Mesenteric fat pad (tissue), 1 donor: Measurements from ENCODE around the gene PPP2R2C. TPM values are rescaled to one million over a fixed set of nuclear protein-coding genes. Genes with fewer than 3 reads are reported as not detected.

Experiments used
- DNase-seq: peaks from one replicate; pipeline ENCODE4 v3.0.0-alpha.2; 2020; ENCODE audit warnings: low spot score
- total RNA-seq: library from RNA; stranded (reverse); fragmentation: NEBNext Ultra II Directional; extraction: Animal tissue kit (Norgen Biotek cat#: 25700); gene quantifications from one replicate; pipeline ENCODE4 v1.2.1, GENCODE V29; 2021
- donor health status: DM: yes; HTN: yes; CAD: no.

The PPP2R2C gene
- total RNA-seq, 1 donor from 2014 or later = 1.1 TPM

DNA sequence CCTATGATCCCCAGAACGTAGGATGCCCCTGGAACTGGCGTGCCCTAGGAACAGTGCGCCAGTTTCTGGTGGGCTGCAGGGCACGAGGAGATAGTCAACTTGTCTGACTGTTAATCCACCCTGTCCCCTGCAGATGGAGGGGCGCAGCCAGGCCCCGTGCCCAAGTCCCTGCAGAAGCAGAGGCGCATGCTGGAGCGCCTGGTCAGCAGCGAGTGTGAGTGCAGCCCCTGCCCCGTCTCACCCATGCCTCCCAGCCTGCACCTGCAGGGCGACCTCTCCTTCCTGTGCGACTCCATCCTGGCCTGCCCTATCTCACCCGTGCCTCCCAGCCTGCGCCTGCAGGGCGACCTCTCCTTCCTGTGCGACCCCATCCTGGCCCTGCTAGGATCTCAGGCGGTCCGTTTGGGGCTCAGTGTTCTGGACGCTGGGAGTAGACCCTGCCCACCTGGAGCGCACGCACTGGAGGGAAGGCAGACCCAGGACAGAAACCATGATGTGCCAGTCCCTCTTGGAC is 180.6 kb downstream of the PPP2R2C start:
- no peak for DNase-seq

DNA sequence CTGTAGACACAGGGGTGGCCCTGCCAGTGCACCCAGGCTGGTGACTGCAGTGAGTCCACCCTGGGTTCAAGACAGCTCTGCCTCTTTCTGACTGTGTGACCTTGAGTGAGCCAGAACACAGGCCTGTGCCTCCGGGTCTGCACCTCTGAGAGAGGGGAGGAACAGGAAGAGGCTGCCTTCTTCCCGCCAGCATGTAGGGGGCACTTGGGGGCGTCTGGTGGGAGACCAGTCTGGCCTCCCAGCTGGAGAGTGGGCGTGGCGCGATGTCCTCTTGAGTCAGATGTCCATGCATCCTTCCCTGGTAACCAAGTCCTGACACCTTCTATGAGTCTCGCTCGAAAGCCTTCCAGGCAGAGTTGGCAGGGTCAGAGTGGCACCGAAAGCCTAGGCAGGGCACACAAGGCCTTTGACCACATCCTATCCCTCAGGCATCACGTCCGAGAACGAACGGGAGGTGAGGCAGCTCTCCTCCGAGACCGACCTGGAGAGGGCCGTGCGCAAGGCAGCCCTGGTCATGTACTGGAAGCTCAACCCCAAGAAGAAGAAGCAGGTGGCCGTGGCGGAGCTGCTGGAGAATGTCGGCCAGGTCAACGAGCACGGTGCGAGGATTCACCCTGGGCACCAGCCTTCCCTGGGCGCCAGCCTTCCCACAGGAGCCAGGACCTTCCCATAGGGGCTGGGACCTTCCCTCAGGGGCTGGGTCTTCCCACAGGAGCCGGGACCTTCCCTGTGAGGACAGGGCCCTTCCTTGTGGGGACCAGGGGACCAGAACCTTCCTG is 181.5 kb downstream of the PPP2R2C start:
- no peak for DNase-seq

DNA sequence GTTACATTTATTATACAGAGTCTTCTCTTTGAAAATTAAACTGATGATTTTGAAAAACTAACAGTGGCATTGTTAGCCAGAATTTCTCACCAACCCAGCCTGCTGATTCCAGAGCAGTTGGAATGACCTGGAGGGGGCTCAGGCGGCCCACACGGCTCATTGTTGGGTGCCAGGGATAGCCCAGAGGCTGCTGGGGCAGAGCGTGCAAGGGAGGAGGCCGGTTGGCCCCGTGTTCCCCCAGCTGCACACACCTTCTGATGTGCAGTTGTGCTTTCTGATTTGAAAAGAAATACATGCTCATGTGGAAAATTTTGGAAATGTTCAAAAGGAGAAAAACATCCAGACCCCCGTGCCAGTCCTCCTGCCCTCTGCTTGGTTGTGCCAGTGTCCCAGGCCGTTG is 182.2 kb downstream of the PPP2R2C start:
- no peak for DNase-seq

DNA sequence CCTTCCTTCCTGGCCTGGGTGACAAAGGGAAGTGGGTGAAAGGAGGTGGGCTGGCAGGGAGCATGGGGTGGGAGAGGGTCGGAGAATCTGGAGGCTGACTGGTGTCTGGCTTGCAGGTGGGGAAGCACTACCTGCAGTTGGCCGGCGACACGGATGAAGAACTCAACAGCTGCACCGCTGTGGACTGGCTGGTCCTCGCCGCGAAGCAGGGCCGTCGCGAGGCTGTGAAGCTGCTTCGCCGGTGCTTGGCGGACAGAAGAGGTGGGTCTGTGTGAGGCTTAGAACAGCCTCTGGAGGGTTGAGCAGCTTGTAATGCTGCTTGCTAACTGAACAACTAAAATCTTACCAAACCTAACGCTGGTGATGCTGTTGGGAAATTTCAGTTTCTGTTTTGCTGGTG is 183.5 kb downstream of the PPP2R2C start:
- DNase-seq = no peak

DNA sequence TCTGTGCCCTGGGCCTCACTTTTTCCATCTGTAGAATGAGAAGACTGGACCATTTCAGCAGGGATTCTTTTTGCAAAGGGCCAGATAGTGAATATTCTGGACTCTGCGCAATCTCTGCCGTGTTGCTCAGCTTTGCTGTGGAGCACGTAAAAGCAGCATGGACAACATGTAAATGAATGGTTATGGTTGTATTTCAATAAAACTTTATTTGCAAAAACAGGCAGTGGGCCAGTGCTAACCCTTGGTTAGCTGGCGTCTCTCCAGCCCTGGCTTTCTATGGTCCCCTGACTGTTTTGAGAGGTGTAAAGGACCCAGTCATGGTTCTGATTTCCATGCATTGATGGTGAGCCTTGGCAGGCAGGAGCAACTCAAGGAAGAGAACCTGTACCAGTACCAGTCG is 184.1 kb downstream of the PPP2R2C start:
- no peak for DNase-seq

DNA sequence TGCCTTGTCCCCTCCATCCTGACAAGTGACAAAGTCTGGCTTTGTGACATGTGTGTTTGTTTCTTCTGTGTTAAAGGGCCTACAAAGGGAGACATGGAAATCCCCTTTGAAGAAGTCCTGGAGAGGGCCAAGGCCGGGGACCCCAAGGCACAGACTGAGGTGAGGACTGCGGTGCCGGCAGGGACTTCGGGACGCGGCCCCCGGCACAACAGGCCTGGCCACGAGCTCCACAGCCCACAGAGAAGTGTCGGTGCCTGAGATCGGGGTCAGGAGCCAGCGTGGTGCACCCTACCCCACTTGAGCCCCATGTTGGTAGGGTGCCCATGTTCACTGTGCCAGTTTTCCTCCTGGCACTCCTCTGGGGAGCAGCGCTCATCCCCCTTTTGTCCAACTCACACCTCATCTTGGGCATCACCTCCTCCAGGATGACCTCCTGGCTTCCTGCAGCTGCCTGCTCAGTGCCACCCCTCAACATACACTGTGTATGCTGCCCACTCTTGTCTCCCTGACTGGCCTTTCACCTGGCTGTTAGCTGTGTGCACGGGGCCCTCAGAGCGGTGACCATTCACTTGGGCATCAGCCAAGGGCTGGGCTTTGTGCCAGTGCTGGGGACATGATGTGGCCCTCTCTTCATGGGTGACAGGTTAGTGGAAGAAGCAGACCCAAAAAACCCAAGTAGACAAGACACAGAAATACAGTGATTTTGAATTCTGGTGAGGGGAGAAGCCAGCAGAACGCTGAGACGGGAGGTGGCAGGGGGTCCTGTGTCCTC is 185.2 kb downstream of the PPP2R2C start:
- no peak for DNase-seq

DNA sequence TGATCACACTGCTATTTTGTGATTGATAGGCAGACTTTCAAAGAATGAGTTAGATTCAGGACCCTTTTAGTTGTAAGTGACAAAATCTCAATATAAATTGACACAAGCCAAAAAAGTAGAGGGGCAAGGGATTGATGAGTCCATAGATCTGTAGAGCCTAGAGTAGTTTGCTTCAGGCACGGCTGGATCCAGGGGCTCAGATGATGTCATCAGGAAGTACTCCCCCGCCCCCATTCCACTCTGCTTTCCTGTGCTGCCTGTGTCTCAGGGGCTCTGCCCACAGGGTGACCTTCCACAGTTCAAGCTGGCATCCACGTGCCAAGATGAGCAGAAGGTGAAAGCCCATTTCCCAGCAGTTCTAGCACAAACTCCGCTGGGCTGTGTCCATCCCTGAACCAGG is 189.1 kb downstream of the PPP2R2C start:
- no peak for DNase-seq

DNA sequence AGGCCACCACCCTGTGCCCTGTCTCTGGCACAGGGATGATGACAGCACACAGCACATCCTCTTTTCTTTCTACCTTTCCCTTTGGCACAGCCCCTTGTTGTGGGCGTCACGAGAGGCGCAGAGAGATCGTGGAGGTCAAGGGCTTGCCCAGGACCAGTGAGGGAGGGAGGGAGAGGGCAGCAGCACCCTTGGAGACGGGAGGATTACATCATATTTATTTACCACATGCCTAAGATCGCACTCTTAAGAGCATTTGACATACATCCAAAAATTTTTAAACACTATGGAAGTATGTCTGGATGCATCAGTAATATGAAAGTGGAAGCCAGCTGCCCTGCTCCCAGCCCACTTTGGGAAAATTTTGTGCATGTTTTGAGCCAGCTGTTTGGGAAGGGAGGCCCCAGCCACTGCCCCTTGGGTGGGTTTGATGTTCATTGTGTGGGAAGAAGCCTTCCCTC is 190.1 kb downstream of the PPP2R2C start:
- DNase-seq = no peak

DNA sequence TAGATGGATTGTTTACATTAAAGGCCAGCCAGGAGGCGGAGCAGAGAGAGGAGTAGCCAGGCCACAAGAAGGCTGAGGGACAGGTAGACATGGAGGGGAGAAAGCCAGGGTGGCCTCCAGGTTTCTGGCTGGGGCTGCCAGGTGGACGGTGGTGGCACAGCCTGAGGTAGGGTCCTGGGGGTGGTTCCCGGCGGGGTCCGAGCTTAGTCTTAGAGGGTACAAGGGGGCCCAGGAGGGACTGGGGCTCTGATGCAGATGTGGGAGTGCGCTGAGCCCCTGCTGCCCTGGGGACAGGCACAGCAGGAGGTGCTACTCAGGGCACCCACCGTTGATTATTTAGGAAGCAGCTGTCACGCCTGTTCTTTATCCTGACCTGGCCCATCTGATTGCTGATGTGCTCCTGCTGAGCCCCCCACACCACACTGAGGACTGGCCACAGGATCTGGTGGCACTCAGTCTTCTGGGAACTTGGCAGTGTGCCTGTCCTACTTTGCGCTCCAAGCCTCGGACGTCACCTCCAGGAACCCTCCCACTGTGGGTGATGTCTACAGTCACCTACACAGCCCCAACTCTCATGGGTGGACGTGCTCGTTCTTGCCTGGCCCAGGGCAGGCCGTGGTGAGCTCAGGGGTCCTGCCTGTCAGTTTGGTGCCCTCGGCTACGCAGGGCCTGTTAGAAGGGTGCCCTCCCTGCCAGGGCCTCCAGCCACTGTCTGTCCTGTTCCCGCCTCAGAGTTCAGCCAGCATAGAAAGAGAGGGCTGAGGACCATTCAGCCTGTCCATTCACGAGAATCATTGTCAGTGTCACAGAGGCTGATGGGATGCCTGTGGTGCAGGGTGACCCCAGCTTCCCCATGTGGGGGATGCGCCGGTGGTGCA is 190.7 kb downstream of the PPP2R2C start:
- no peak for DNase-seq

DNA sequence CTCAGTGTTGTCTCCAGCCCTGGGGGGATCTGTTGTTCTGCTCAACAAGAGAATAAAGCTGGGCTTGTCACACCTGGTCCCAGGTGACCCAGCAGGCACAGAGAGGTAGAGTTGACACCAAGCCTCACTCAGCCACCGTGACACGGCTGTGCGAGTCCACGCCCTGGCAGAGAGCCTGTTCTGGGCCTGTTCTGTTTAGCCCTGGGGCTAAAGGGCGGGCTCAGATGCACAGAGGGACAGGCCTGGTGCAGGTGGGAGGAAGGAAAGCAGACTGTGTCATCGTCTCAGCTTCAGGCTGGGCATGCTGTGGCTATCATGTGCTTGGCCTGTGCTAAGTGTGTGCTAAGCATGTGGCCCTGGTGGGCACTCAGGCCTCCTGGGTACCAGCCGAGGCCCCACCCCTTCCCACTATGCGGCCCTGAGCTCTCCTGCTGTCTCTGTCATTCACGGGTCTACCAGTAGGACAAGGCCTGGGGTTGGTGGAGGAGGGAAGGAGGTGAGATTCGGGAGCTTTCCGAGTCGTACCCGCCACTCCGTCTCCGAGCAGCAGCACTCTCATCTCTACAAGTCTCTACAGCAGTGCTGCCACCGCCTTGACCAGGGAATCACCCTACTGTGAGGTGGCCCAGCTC is 191.9 kb downstream of the PPP2R2C start:
- no peak for DNase-seq

DNA sequence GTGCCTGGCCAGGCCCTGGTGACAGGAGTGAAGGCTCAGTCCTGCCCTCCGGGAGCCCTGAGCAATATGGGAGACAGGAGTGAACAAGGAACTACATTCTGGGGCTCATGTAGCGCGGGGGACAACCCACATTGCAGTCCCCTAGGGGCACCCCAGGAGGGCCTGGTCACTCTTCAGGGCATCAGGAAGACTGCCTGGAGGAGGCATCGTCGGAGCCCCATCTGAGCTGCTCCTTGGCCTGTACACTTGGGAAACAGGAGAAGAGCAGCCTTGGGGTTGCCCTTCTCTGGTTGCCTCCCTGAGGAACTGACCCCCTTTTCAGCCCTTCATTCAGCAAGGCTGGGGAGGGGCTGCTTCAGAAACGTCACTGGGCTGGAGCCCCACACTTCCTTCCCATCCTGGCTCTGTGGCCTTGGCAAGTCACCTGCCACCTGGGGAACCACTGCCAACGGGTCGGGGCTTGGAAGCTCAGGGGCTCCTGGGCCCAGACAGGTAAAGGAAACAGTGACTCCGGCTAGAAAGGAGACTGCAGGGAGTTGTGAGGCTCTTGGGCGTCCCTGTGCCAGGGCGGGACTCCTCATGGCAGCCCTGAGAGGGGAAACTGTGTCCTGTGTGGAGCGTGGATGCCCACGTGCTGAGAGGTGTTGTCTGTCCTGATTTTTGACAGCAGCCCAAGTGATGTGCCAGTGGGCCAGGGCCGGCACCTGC is 192.7 kb downstream of the PPP2R2C start:
- DNase-seq = no peak

DNA sequence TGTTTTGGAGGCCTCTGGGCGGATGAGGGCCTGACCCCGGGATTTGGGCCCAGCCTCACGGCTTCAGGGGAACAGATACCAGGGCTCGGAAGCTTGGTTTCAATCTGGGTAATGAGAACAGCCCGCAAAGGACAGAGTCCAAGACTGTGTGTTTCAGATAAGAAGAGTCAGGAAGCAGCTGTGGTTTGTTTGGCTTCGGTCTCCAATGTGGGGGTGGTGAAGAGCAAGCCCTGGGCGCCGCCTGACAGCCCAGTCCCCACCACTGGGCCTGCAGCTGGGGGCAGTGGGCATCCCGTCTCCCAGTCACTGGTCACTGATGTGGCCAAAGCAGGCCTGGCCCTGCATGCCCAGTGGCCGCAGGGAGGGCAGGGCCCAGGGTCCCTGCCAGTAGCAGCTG is 193.6 kb downstream of the PPP2R2C start:
- no peak for DNase-seq

DNA sequence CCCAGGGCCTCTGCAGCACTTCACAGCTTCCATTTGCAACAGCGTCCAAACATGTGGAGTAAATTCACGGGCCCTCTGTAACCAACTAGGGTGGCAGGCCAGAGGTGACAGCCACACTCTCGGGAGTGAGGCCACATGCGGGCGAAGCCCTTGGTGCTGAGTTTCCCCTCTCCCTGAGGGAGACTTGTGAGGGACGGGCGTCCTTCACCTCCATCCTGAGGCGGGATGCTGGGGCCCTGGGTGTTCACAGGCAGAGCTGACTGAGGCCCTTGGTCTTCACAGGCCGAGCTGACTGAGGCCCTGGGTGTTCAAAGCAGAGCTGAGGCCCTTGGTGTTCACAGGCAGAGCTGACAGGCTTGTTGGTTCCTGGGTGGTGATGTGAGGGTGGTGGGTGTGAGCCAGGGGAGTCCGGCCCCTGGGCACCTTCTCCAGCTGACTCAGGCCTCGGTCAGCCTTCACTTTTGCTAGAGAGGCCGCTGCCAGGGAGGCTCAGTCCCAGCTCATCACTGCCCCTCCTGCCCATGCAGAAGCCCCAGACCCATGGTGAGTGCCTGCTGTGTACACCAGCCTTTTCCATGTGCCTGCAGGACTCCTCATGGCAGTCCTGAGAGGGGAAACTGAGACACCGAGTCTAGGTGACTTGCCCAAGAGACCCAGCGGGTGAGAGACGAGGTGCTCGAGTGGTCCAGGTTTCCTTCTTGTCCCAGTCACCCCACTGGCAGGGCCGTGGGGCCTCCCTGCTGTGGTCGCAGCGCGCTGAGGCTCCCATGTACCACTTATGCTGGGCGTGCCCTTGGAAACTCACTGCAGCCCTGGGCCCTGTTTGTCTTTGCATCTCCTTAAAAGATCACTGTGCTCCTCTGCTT is 194.2 kb downstream of the PPP2R2C start:
- no peak for DNase-seq

DNA sequence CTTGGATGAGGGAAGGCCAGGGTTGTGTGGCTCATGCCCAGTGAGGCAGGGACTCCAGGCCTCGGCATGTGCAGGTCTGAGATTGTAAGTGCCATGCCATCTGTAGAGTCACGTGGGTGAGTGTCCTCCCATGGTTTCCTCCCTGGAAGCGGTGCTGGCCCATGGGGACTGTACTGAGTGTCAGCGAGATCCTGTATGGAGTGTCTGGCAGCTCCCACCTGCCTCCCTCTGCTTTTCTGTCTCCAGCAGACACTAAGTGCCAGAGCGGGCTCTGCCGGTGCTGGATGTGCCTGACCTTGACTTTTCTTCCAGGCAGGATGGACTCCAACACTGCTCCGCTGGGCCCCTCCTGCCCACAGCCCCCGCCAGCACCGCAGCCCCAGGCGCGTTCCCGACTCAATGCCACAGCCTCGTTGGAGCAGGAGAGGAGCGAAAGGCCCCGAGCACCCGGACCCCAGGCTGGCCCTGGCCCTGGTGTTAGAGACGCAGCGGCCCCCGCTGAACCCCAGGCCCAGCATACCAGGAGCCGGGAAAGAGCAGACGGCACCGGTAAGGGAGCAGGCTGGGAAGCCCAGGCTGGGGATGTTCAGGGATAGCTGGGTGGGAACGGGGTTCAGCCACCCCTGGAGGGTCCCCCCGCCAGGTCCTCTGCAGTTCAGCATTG is 195.1 kb downstream of the PPP2R2C start:
- no peak for DNase-seq

DNA sequence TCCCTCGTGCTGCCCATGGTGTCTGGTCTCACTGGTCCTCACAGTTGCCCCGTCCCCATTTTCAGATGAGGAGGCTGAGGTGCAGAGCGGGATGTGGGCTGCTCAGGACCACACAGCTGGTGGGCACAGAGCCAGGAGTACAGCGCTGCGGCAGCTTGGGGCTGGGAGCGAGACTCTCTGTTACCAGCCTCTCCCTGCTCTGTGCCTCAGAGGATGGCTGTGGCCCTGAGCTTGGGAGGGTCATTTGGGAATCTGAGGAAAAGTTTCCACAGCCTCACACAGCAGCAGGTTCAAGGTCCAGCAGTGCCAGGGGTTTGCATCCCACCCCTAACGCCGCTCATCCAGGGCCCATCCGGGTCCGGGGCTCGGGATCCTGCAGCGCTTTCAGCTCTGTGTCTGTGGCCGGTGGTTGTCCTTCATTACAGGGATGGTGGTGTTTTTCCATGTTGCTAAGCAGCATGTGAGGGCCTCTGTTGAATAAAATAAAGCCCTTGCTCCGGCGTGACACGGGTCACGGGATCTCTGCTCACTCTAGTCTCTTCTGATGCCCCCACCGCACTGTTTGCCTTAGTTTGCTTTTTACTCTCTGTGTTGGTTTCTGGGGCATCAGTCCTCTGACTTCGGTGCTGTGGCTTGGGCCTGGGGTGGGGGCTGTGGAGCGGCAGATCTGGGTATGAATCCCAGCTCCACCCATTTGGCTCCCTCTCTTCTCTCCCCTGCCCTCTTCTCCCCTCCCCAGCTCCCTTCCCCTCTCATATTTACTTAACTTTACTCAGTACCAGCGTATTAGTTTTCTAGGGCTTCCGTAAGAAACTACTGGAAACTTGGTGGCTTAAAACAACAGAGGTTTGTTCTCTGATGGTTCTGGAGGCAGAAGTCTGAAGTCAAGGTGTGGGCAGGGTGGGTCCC is 196.3 kb downstream of the PPP2R2C start:
- DNase-seq = no peak

DNA sequence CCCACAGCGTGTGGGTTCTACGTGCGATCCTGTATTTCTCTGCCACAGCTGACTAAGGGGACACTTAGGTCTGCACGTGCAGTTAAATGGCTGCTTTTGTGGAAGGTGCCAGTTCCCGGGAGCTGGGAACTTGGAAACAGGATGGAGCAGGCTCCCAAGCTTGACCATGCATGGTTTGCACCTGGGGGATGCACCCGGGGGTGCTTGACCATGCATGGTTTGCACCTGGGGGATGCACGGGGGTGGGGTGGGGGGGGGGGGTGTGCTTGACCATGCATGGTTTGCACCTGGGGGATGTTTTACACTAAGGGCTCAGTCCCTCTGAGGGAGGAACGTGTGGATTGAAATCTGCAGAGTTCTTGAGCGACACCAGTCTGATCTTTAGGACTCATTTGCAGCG is 197.1 kb downstream of the PPP2R2C start:
- DNase-seq = no peak

DNA sequence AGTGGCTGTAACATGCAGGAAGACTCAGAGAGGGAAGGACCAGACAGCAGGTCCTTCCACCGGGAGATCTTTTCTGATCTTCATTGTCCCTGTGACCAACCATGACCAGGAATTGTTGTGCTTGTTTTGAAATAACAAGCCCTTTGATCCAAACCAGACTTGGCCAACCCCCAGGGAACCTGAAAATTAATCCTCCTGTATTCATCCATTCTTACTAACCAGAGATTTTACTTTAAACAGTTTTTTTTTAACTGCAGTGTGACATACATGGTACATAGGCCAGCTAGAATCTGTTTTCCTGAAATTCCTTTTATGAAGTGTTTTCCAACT is 198.8 kb downstream of the PPP2R2C start:
- no peak for DNase-seq
